Left renal cortex interstitium (tissue), 4 donors: ENCODE data around the gene TAAR8. TPM values are rescaled to one million over a fixed set of nuclear protein-coding genes. Genes with fewer than 3 reads are reported as not detected.
"Not testable (repeated sequence)": the region's sequence is repeated elsewhere in the genome, so short reads cannot be mapped to it uniquely, and the experiment has no call there.

Experiments
- DNase-seq, 4 donors: peaks; one replicate each; pipeline ENCODE4 v3.0.0-alpha.2; 2013; ENCODE audit warnings: low read depth in 4 of 4, low spot score in 2 of 4, missing footprints in 1 of 4
- polyA plus RNA-seq, 4 donors: library from polyadenylated mRNA; unstranded; fragments of 120-200 nt; gene quantifications; one replicate each; pipeline ENCODE4 v1.2.1, GENCODE V29; 2013; ENCODE audit not compliant: insufficient read length in 4 of 4

TAAR8 gene, protein sequence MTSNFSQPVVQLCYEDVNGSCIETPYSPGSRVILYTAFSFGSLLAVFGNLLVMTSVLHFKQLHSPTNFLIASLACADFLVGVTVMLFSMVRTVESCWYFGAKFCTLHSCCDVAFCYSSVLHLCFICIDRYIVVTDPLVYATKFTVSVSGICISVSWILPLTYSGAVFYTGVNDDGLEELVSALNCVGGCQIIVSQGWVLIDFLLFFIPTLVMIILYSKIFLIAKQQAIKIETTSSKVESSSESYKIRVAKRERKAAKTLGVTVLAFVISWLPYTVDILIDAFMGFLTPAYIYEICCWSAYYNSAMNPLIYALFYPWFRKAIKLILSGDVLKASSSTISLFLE
- not detected for polyA plus RNA-seq

DNA sequence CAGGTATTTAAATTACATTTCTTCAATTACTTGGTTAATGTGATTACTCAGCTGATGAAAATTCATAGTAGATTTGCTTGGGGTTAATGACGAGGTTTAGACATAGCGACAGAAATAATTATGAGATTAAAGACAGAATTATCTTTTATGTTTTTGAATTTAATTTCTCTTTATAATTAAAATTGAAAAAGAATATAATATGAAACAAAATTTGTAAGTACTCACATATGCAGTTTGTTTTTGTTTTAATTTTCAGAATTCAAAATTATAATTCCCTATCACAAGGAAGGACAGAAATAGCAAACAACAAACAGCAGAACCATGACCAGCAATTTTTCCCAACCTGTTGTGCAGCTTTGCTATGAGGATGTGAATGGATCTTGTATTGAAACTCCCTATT is at the start of gene TAAR8:
TAAR8 (plus strand) TSS at position 301 of the 400 bp plus-strand sequence; CDS start at position 322, 21 bp downstream.
- no peak for DNase-seq

DNA sequence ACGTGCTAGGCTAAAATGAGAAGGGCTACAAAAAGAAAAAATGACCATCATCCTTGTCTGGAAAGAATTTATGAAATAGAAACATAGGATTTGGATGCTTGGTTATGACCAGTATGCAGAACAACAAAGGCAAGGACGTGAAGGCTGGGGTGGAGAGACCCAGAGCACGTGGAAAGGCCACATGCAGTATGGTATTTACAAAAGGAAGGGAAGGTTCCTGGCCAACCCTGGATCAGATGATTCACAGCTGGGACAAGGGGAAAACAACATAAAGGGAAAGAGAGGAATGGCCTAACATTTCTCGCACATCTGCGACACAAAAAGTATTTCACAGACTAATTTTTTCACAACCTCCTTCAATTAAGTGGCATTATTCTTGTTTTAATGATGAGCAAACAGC is 47.7 kb upstream of the TAAR8 start:
- no peak for DNase-seq

DNA sequence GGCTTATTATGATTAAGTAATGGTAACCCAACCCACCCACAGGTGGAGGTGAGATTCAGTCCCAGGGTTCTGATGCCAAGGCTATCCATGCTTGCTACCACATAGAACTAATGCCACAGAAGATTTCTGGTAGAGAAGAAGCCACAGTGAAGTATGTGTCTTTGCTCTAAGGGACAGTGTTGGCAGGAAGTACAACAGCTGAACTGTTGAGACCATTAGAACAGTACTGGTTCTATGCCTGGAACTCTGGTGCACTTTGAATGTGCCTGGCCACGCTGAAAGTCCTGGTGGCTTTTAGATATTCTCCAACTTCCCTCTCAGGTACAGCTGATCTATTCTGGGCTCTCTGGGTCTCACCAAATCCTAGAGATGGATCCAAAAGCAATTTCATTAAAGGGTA is 47.3 kb upstream of the TAAR8 start:
- DNase-seq, result no peak

DNA sequence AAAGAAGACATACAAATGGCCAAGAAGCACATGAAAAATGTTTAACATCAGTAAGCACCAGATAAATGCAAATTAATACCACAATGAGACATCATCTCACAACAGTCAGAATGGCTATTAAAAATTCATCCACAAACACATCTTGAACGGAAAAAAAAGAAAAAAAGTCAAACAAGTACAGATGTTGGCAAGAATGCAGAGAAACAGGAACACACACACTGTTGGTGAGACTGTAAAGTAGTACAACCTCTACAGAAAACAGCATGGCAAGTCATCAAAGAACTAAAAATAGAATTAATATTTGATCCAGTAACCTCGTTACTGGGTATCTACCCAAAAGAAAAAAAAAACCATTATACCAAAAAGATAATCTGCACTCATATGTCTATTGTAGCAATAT is 46.0 kb upstream of the TAAR8 start:
- no peak for DNase-seq

DNA sequence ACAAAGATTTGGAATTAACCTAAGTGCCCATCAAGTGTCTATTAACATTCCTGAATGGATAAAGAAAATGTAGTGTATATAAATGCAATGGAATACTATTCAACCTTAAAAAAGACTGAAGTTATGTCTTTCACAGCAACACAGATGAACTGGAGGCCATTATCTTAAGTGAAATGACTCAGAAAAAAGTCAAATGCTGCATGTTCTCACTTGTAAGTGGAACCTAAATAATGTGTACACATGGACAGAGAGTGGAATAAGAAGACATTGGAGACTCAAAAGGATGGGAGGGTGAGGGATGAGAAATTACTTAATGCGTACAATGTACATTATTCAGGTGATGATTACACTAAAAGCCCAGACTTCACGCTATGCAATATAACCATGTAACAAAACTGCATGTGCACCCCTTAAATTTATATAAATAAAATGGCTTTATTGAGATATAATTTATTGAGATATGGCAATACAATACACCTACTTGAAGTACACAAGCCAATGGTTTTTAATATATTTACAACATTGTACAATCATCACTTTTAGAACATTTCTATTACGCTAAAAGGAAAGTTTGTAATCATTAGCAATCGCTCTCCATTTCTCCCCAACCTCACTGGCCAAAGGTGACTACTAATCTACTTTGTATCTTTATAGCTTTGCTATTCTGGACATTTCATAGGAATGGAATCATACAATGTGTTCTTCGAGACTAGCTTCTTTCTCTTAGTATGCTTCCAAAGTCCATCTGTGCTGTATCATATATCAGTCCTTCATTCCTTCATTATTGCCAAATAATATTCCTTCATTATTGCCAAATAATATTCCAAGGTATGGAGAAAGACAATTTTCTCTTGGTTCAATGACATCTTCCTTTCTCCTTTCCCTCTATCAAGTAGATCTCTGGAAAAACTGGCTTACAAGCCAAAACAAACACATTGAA is 45.3 kb upstream of the TAAR8 start:
- DNase-seq, result no peak

DNA sequence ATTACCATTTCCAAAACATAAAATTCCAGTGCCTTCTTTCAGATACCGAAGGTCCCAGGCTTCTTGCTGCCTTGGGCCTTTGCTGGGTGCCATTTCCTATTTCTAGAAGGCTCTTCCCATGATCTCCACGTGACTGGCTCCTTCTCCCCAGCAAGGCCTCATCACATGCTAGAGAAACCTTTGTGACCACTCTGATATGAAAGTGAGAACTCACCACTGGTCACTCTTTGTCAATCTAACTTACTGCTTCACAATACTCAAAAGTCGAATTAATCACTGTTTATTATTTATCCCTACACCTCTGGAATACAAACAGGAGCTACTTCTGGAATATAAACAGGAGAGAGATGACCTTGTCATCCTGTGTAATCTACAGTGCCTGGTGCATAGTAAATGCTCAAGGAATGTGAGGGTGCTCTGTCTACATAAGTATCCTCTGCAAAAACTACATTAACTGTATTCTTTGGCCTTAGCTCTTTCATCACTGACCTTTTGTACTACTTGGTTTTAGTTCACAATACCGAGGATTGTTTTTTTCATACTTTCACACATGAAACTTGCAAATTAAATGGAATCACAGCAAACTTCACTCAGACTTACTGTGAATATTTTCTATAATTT is 41.2 kb upstream of the TAAR8 start:
- no peak for DNase-seq

DNA sequence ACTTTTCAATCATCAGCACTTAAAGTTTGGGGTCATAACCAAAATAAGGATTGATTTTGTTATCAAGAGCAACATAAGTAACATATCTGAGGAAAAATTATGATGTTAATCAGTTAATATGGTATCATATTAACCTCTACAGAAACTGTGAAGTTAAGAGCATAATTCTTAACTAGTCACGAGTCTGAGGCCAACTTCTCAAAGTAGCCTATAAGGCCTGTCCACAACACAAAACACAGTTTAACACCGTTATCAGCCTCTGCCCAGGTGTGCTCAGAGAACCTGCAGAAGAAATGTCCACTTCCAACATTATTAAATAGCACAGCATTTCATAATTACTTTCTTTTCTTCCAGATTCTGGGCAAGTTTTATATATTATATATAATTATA is 40.6 kb upstream of the TAAR8 start:
- no peak for DNase-seq

DNA sequence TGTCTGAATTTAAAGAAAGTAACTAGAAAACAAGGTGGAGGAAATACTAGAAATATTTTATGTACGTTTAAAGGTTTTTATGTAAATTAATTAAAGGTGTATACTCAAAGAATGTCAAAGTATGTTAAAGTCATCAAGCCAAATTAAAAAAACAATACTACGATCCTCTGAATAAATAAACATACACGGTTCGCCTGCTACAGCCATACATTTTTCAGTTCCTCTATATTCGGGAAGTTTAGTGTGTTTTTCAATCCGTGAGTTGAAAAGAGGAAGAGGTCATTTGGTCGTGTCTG is 40.2 kb upstream of the TAAR8 start:
- no peak for DNase-seq

DNA sequence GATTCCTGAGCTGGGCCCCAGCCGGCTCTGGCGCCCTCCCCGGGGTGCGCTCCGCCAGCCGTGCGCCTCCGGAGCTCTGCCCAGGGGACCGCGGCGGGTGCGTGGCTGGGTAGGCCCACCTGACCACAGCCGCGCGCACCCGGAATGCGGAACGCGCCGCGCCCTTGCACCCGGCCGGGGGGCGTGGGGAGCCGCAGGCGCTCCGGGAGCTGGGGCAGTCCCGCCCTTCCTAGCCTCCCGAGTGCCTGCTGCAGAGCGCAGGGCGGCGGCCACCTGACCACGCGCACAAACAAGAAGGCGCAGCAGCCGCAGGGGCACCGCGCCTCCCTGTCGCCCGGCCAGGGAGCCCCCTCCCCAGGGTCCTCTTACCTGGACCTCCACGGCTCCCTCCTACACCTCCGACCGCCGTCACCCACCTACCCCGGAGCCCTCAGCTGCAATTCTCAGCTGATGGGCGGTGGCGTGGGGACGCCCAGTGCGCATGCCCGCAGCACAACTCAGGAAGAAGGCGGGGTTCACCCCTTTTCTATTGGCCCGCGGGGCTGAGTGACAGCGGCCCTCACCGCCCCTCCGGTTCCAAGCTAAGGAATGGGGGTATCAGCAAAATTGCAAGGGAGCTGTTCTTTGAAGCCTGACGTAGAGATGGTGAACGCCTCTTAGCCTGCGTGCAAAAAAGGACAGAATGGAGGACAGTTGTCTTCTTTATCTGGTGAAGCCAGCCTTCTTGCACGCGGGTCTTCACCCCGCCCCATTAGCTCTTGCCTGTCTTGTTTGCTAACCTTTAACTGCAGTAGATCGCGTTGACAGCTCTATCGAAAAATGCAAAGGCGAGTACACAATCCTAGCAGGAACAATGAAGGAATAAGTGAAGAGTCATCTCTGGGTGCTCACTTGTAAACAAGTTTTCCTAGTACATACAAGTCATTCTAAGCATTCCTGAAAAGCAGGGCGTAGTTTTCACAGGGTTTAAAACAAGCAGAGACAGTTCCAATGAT is 39.5 kb upstream of the TAAR8 start, which contains the start of gene STX7:
STX7 (minus strand) TSS at position 479 of the 995 bp plus-strand sequence. CDS start 9,586 bp downstream, outside the sequence.
- DNase-seq, result peak; percentile 77 to 85 (median 84)

DNA sequence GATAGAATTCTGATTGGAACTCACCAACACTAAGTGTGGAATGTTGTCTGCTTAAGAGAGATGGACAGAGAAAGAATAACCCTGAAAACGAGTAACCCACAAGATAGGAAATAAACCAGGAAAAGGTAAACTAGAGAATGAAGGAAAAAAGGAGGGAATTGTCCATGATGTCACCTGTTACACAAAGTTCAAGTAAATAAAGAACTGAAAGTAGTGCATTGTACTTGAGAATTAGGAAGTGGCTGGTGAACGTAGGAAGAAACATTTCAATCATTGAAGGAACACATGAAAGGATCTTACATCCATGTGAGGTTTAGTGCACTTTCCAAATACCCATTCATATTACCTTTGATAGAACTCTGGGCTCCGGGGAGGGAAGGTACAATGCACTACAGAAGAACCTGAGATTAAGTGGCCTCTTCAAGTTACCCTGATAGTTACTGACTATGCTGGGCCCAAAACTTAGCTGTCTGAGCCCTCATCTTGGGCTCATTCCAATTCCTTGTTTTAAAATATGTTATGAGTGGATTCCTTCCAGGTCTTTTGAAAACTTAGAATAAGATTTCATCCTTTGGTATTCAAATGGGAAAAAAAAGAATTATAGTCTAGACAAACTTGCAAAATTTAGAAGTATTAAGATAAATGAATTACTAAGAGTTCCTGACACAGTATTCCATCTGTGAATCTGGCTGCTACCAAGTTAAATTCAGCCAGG is 38.5 kb upstream of the TAAR8 start:
- no peak for DNase-seq

DNA sequence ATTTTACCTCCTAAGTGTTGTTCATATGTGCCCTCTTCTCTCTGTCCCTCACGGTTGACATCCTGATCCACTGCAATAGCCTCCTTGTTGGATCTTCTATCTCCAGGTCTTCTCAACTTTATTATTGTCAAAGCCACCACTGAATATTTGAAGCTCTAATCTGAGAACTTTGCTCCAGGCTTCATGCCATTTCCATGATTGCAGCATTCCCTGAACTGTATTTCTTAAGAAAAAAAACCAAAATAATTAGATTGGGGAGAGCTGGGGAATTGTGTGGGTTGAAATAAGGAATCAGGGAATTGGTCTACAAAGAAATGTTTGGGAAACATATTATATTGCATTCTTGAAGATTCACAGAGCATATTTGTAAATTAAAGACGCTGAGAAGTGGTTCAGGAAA is 37.1 kb upstream of the TAAR8 start:
- DNase-seq, result no peak

DNA sequence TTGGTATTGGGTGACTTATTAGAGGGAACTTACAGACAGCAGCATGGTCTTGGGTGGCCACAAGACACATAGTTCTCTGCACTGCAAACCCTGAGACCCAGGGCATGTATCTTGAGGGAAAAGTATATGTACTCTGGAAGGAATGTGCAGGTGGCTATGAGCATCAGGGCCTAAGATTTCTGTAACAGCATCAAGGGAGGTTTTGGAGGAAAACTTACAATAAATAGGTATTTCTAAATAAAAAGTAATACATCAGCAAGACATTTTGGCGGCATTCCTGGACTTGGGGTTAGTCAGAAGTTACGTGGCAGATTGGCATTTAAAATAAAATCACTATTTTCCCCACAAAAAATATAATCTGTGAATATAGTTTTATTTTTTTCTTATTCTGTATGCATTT is 31.5 kb upstream of the TAAR8 start:
- DNase-seq, result no peak

DNA sequence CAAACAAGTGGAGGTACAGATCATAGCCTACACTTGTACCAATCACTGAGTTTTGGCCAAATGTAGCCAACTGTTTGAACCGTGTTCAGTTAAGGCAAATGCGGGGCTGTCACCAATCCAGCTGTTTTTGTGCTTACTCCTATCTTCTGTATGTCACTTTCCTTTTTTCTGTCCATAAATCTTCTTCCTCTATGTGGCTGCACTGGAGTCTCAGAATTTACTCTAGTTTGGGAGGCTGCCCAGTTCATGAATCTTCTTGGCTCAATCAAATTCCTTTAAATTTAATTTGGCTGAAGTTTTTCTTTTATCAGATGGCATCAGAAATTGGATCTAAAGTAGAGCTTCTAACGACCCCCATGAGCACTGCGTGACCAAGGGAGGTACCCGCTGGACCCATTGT is 27.8 kb upstream of the TAAR8 start:
- DNase-seq, result no peak

DNA sequence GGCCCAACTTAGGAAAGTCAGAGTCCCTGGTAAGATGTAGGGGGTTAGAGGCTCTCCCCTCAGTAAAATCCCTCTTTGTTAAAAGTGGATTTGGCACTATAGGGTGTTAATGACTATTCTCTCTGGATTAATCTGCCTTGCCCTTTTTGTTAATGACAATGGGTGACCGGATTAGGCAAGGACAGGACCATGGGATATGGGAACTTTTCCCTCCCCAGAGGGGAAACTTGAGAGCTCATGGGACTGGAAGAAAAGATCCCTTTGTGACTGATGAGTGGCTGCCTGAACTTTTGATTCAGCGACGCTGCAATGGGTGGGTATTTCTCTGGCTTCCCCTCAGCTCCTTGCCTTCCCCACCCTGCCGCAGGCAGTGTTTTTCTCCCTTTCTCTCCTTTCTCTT is 26.6 kb upstream of the TAAR8 start:
- DNase-seq, result no peak

DNA sequence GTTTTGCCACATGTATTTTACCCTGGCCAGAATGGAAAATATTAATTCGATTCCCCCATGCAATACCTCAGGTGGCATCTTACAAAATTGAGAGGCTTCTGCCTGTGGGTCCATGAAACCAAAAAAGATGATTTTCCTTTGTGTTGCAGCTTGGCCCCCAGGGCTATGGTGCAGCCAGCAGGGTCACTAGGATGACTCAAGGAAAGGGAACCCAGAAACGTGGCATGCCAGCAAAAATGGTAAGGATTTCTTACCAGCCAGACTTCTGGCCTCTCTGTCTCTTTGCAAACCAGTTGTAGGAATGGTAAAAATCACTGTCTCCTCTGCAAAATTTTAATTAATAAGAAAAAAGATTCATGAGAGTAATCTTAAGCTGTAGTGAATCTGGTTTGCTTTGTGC is 26.0 kb upstream of the TAAR8 start:
- DNase-seq, result no peak

DNA sequence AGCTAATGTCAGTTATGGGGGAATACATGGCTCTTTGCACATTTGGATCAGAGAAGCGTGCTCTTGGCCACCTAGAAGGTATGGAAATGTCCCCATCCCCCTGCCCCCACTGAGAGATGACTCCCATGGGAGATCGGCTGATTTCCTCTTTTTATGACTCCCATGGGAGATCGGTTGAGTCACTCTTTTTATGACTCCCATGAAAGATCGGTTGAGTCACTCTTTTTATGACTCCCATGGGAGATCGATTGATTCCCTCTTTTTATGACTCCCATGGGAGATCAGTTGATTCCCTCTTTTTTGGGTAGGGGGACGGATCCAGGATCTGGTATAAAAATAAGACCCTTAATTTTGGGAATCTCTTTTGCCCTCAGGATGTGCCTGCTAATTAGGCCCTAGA is 24.7 kb upstream of the TAAR8 start:
- DNase-seq, result no peak

DNA sequence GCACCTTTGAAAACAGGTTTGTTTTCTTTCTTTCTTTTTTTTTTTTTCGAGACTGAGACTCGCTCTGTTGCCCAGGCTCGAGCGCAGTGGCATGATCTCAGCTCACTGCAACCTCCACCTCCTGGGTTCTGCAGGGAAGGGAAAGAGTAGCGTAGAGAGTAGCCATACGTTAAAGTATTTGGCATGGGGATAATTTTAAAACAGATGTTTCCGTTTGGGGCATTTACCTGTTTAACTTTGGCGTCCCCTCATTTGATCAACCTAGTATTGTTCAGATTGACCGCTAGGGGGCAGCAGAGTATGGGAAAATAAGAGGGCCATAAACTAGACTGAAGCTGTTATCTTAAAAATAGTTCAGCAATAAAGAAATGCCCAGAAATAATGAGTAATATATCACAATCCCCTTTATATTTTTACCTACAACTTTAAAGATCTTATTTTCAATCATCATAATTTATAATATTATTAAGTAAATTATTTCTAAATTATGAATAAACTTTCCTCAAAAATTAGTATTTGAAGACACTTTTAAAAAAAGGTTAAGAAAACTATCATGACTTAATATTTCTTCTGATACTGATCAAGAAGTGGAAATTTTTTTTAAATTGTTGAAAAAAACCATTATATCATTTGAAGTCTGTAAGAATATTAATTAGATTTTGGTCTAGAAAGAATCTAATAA is 22.0 kb upstream of the TAAR8 start:
- DNase-seq, result peak in 3 of 4 donors; percentile 54 to 60 (median 59)

DNA sequence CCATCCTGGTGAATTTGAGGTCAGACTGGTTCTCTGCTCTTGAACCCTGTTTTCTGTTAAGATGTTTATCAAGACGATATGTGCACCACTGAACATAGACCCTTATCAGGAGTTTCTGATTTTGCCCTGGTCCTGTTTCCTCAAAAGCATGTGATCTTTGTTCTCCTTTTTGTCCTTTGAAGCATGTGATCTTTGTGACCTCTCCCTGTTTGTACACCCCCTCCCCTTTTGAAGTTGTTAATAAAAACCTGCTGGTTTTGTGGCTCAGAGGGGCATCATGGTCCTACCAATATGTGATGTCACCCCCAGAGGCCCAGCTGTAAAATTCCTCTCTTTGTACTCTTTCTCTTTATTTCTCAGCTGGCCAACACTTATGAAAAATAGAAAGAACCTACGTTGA is 17.9 kb upstream of the TAAR8 start:
- DNase-seq, result not testable (repeated sequence)

DNA sequence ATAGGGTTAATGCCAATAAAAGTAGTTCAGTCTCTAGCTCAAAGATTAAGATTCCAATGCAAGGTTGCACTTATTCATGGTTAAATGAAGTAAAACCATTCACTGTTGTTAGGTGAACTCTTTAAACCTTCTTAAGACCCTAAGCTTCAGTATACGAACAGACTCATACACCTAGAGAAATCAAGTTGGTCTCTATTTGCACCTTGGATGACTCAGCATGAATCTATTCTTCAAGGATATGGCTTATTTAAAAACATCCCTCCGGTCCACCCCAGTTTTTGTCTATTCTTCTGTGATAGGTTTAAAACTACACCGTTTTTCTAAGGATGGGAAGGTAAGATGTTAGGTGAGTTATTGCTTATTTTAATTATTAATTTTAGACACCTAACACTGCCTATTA is 15.3 kb upstream of the TAAR8 start:
- no peak for DNase-seq
